HG03280 (cell line): Measurements from ENCODE around the gene SLC15A3.
"Not testable (repeated sequence)": the region's sequence is repeated elsewhere in the genome, so short reads cannot be mapped to it uniquely, and the experiment has no call there.

ENCODE experiments used
- ATAC-seq: cut with Tn5 transposase; IDR thresholded peaks from one replicate; pipeline ENCODE4 v1.9.1; 2021; ENCODE audit warnings: mild to moderate bottlenecking, moderate library complexity; ENCODE audit not compliant: unreplicated experiment

Gene SLC15A3

GRCh38 chr11:60916669-60917206 is 35.2 kb downstream of the SLC15A3 start:
- ATAC-seq, result no peak

- ATAC-seq, result peak; percentile 41
Observed at GRCh38 chr11:60915248-60915914, 36.6 kb downstream of the SLC15A3 start.

GRCh38 chr11:60914633-60915247 is 37.2 kb downstream of the SLC15A3 start:
- ATAC-seq, result no peak

- peak; percentile 45 for ATAC-seq
Observed at GRCh38 chr11:60913793-60914632, 38.0 kb downstream of the SLC15A3 start, which contains the start of gene TMEM109. Gene TMEM109 (plus strand): TSS chr11:60914158. CDS start chr11:60919694, 5,536 bp downstream.

- ATAC-seq, result no peak
Observed at GRCh38 chr11:60912851-60913528, 39.0 kb downstream of the SLC15A3 start.

- ATAC-seq, result no peak
Observed at GRCh38 chr11:60912223-60912850, 39.6 kb downstream of the SLC15A3 start.

GRCh38 chr11:60910711-60911380 is 41.1 kb downstream of the SLC15A3 start:
- no peak for ATAC-seq

- ATAC-seq, result peak; percentile 32
Observed at GRCh38 chr11:60910281-60910687, 41.7 kb downstream of the SLC15A3 start.

GRCh38 chr11:60909680-60910280 is 42.2 kb downstream of the SLC15A3 start:
- ATAC-seq, result not testable (repeated sequence)

- ATAC-seq, result no peak
Observed at GRCh38 chr11:60908803-60909202, 43.2 kb downstream of the SLC15A3 start.

GRCh38 chr11:60906132-60906972 is 45.6 kb downstream of the SLC15A3 start, which contains the start of gene PRPF19:
Gene PRPF19 (minus strand): TSS chr11:60906585. CDS start chr11:60906382, 203 bp downstream.
- peak; percentile 81 for ATAC-seq

- no peak for ATAC-seq
Observed at GRCh38 chr11:60905551-60906113, 46.3 kb downstream of the SLC15A3 start.

- ATAC-seq, result no peak
Observed at GRCh38 chr11:60905047-60905446, 46.9 kb downstream of the SLC15A3 start.

- no peak for ATAC-seq
Observed at GRCh38 chr11:60902625-60903024, 49.4 kb downstream of the SLC15A3 start.

- ATAC-seq, result no peak
Observed at GRCh38 chr11:60900673-60901404, 51.1 kb downstream of the SLC15A3 start.

GRCh38 chr11:60899977-60900376 is 52.0 kb downstream of the SLC15A3 start:
- ATAC-seq, result no peak
